Limb (tissue), 2 donors: ENCODE data around the gene PRAMEF11.
"Not testable (repeated sequence)": the region's sequence is repeated elsewhere in the genome, so short reads cannot be mapped to it uniquely, and the experiment has no call there.

Experiments
- DNase-seq, 2 donors: peaks; one replicate each; pipeline ENCODE4 v3.0.0-alpha.2; 2016; ENCODE audit errors: extremely low spot score in 2 of 2

Gene PRAMEF11

GRCh38 chr1:12831310-12831709 is at the start of gene PRAMEF11:
TSS of gene PRAMEF11 (minus strand) at chr1:12831410. CDS start at chr1:12828789, 2,621 bp downstream.
- DNase-seq: not testable (repeated sequence)

- DNase-seq: not testable (repeated sequence)
Measured at GRCh38 chr1:12878453-12878852, 47.2 kb upstream of the PRAMEF11 start.

- DNase-seq: not testable (repeated sequence)
Measured at GRCh38 chr1:12863131-12863880, 32.1 kb upstream of the PRAMEF11 start.

- DNase-seq: not testable (repeated sequence)
Measured at GRCh38 chr1:12856786-12857185, 25.6 kb upstream of the PRAMEF11 start, which contains the start of gene PRAMEF2. TSS of gene PRAMEF2 (plus strand) at chr1:12857086. CDS start at chr1:12859010, 1,924 bp downstream.

- no peak for DNase-seq
Measured at GRCh38 chr1:12851779-12852178, 20.6 kb upstream of the PRAMEF11 start.

- not testable (repeated sequence) for DNase-seq
Measured at GRCh38 chr1:12848620-12849019, 17.4 kb upstream of the PRAMEF11 start, which contains the start of gene HNRNPCL1. TSS of gene HNRNPCL1 (minus strand) at chr1:12848720. CDS start at chr1:12848289, 431 bp downstream.

- not testable (repeated sequence) for DNase-seq
Measured at GRCh38 chr1:12833251-12833650, 2.0 kb upstream of the PRAMEF11 start.

GRCh38 chr1:12819061-12819460 is 12.1 kb downstream of the PRAMEF11 start:
- not testable (repeated sequence) for DNase-seq

GRCh38 chr1:12811409-12811784 is 19.8 kb downstream of the PRAMEF11 start:
- DNase-seq: no peak

GRCh38 chr1:12810691-12811408 is 20.4 kb downstream of the PRAMEF11 start:
- no peak for DNase-seq

- DNase-seq: no peak
Measured at GRCh38 chr1:12809933-12810332, 21.3 kb downstream of the PRAMEF11 start.

GRCh38 chr1:12799730-12800129 is 31.5 kb downstream of the PRAMEF11 start:
- DNase-seq: no peak

GRCh38 chr1:12798911-12799310 is 32.3 kb downstream of the PRAMEF11 start:
- DNase-seq: no peak

- not testable (repeated sequence) for DNase-seq
Measured at GRCh38 chr1:12791097-12791496, 40.1 kb downstream of the PRAMEF11 start, which contains the start of gene PRAMEF1. TSS of gene PRAMEF1 (plus strand) at chr1:12791397. CDS start at chr1:12793228, 1,831 bp downstream.

GRCh38 chr1:12784729-12785128 is 46.5 kb downstream of the PRAMEF11 start:
- DNase-seq: not testable (repeated sequence)

GRCh38 chr1:12783783-12784182 is 47.4 kb downstream of the PRAMEF11 start:
- not testable (repeated sequence) for DNase-seq

GRCh38 chr1:12781488-12781887 is 49.7 kb downstream of the PRAMEF11 start:
- DNase-seq: not testable (repeated sequence)

GRCh38 chr1:12778907-12779306 is 52.3 kb downstream of the PRAMEF11 start:
- DNase-seq: no peak

- no peak for DNase-seq
Measured at GRCh38 chr1:12778061-12778460, 53.1 kb downstream of the PRAMEF11 start.

GRCh38 chr1:12776801-12777557 is 54.2 kb downstream of the PRAMEF11 start:
- no peak for DNase-seq

- no peak for DNase-seq
Measured at GRCh38 chr1:12775443-12775842, 55.8 kb downstream of the PRAMEF11 start.
